ENCODE data around the gene GATA2. TPM values are rescaled to one million over a fixed set of nuclear protein-coding genes. Genes with fewer than 3 reads are reported as not detected.

Gene GATA2
- total and polyA plus RNA-seq, 2 donors (not counting 1 experiment from before 2014, with no cell fraction given): 0.27 TPM; not detected in 1

DNA sequence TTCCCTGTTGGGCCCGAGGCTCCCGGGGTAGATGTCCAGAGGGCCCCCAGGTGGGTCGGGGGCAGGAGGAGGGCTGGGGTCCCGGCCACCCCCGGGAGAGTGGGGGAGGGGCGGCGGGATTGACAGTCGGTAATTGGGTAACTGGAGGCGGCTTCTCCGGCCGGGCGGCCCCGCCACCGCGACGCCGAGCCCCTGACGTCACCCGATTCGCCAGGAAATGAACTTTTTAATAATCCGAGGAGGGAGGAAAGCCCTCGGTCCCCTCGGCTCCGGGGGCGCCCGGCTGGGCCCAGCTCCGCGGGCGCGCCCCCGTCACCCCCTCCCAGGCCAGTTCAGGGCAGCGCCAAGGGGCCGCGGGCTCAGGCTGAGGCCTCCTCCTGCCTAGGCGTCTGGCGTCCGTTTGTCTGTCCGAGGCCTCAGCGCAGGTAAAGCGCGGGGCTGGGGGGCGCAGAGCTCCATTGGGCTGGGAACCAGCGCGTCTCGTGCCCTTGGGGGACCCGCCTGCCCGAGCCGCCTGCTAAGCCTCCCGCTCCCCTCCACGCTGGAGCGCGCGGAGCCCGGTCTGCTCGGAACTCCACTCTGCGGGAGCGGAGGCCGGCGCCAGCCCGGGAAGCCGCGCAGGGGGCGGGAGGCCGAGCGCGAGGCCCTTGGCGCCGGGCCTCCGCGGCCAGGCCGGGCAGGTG is 3.9 kb downstream of the GATA2 start:
- H3K36me3 ChIP-seq (replicated peaks in 1 of 2; ENCODE audit: control extremely low read depth in 1 of 2, control insufficient read depth in 1 of 2, extremely low read depth in 1 of 2, insufficient read depth in 2 of 2, low read length in 1 of 2): no peaks in the 10 kb centered on the region
- DNase-seq (no peak), ATAC-seq (ENCODE audit: low read depth) (peak; percentile 11)
- Mint-ChIP-seq H3K4me1 (peaks cover 48% of the 10 kb centered on the region), H3K4me3 (peak overlapping the region; percentile 85), H3K27ac (no peak overlapping the region), H3K27me3 (peaks cover 43% of the 10 kb centered on the region), H3K9me3 (ENCODE audit: insufficient read depth) (no peaks in the 10 kb centered on the region)
- peaks cover 0 to 93% (median 51%) of the 10 kb centered on the region in 4 experiments for H3K27me3 ChIP-seq (replicated peaks in 1 of 4; ENCODE audit: control extremely low read depth in 1 of 4, control insufficient read depth in 3 of 4, insufficient read depth in 4 of 4, low read length in 3 of 4)
- peak overlapping the region; percentile 59 for H2AFZ ChIP-seq (ENCODE audit: insufficient read depth, low read depth, low read length, poor library complexity, severe bottlenecking)
- no peaks in the 10 kb centered on the region for H3K79me2 ChIP-seq (ENCODE audit: control insufficient read depth, insufficient read depth, low read length)
- under 1% methylated on average over 69 of the region's 71 CpGs for WGBS (ENCODE audit: insufficient coverage)
- ChIA-PET POLR2A (no interaction called here), CTCF (interaction anchor here (0.7 kb wide), 1 partner anchor 120 kb away, joined by 3 read pairs; no protein-coding TSS in a partner anchor)
- H3K4me2 ChIP-seq (replicated peaks; ENCODE audit: low read depth, low read length, poor library complexity, severe bottlenecking): peak overlapping the region; percentile 94
- peaks cover 0 to 41% (median 0%) of the 10 kb centered on the region in 3 donors for H3K9me3 ChIP-seq (ENCODE audit: control extremely low read depth in 1 of 3, control insufficient read depth in 2 of 3, insufficient read depth in 1 of 3, low read length in 2 of 3)
- H4K20me1 ChIP-seq (ENCODE audit: control insufficient read depth, insufficient read depth, low read length, poor library complexity, severe bottlenecking): no peaks in the 10 kb centered on the region
- H3K9ac ChIP-seq (ENCODE audit: low read length): peak overlapping the region; percentile 61
- peak overlapping the region; percentile 12 to 67 (median 46) for H3K4me3 ChIP-seq (ENCODE audit: control extremely low read depth in 1 of 5, extremely low read depth in 1 of 5, insufficient read depth in 1 of 5, low read depth in 2 of 5, low read length in 4 of 5)
- intact Hi-C loops (cut with micrococcal nuclease): no loop called here
- H3K27ac ChIP-seq (ENCODE audit: low read length in 2 of 2): no peak overlapping the region
- TF ChIP-seq, protein P1, sequence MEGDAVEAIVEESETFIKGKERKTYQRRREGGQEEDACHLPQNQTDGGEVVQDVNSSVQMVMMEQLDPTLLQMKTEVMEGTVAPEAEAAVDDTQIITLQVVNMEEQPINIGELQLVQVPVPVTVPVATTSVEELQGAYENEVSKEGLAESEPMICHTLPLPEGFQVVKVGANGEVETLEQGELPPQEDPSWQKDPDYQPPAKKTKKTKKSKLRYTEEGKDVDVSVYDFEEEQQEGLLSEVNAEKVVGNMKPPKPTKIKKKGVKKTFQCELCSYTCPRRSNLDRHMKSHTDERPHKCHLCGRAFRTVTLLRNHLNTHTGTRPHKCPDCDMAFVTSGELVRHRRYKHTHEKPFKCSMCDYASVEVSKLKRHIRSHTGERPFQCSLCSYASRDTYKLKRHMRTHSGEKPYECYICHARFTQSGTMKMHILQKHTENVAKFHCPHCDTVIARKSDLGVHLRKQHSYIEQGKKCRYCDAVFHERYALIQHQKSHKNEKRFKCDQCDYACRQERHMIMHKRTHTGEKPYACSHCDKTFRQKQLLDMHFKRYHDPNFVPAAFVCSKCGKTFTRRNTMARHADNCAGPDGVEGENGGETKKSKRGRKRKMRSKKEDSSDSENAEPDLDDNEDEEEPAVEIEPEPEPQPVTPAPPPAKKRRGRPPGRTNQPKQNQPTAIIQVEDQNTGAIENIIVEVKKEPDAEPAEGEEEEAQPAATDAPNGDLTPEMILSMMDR (IDR thresholded peaks at IDR 0.05): no peak
- no peak for TF ChIP-seq EZH2 (IDR thresholded peaks at IDR 0.05; ENCODE audit: borderline replicate concordance, insufficient read depth, low read depth, low read length, poor library complexity, severe bottlenecking)
- peaks cover 63 to 75% of the 10 kb centered on the region in 2 donors for H3K4me1 ChIP-seq (ENCODE audit: control insufficient read depth in 2 of 2, insufficient read depth in 2 of 2, low read length in 2 of 2)

DNA sequence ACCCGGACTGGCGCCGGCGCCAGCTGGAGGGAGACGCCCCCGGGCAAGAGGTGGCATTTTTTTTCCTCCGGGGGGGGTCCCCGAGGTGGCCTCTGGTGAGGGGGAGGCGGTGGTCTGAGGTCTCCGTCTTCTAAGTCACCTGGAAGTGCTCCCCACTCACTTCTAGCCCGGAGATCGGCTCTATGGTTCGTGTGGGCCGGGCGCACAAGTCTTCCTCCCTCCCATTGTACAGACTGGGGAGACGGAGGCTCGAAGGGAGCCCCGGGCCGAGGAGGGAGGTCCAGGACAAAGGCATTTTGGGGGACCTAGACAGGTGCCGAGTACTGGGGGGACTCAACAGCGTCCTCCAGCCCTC is 4.4 kb downstream of the GATA2 start:
- Histone ChIP-seq H3K27ac (ENCODE audit: low read length in 2 of 2) (no peak overlapping the region), H3K9me3 (ENCODE audit: control extremely low read depth in 1 of 3, control insufficient read depth in 2 of 3, insufficient read depth in 1 of 3, low read length in 2 of 3) (peaks cover 0 to 41% (median 0%) of the 10 kb centered on the region in 3 donors), H2AFZ (ENCODE audit: insufficient read depth, low read depth, low read length, poor library complexity, severe bottlenecking) (peak overlapping the region; percentile 59), H3K4me2 (replicated peaks; ENCODE audit: low read depth, low read length, poor library complexity, severe bottlenecking) (peak overlapping the region; percentile 94), H3K9ac (ENCODE audit: low read length) (peak overlapping the region; percentile 61), H3K79me2 (ENCODE audit: control insufficient read depth, insufficient read depth, low read length) (no peaks in the 10 kb centered on the region), H3K27me3 (replicated peaks in 1 of 4; ENCODE audit: control extremely low read depth in 1 of 4, control insufficient read depth in 3 of 4, insufficient read depth in 4 of 4, low read length in 3 of 4) (peaks cover 0 to 93% (median 50%) of the 10 kb centered on the region in 4 experiments), H3K36me3 (replicated peaks in 1 of 2; ENCODE audit: control extremely low read depth in 1 of 2, control insufficient read depth in 1 of 2, extremely low read depth in 1 of 2, insufficient read depth in 2 of 2, low read length in 1 of 2) (no peaks in the 10 kb centered on the region), H3K4me1 (ENCODE audit: control insufficient read depth in 2 of 2, insufficient read depth in 2 of 2, low read length in 2 of 2) (peaks cover 66 to 78% of the 10 kb centered on the region in 2 donors), H3K4me3 (ENCODE audit: control extremely low read depth in 1 of 5, extremely low read depth in 1 of 5, insufficient read depth in 1 of 5, low read depth in 2 of 5, low read length in 4 of 5) (peak overlapping the region in 4 of 5 experiments; percentile 17 to 67 (median 50)), H4K20me1 (ENCODE audit: control insufficient read depth, insufficient read depth, low read length, poor library complexity, severe bottlenecking) (no peaks in the 10 kb centered on the region)
- no peaks in the 10 kb centered on the region for H3K9me3 Mint-ChIP-seq (ENCODE audit: insufficient read depth)
- peak overlapping the region; percentile 80 for H3K4me3 Mint-ChIP-seq
- DNase-seq (peak; percentile 47), ATAC-seq (ENCODE audit: low read depth) (no peak)
- no peak for TF ChIP-seq EZH2 (IDR thresholded peaks at IDR 0.05; ENCODE audit: borderline replicate concordance, insufficient read depth, low read depth, low read length, poor library complexity, severe bottlenecking)
- TF ChIP-seq, protein P1 (IDR thresholded peaks at IDR 0.05): no peak
- POLR2A ChIA-PET: no interaction called here
- under 1% methylated on average over 9 of the region's 21 CpGs for WGBS (ENCODE audit: insufficient coverage)
- H3K27me3 Mint-ChIP-seq: peaks cover 44% of the 10 kb centered on the region
- intact Hi-C loops (cut with micrococcal nuclease): no loop called here
- H3K4me1 Mint-ChIP-seq: peaks cover 49% of the 10 kb centered on the region
- CTCF ChIA-PET: no interaction called here
- no peak overlapping the region for H3K27ac Mint-ChIP-seq

Measured in B cell (primary cell).